Smooth muscle cell (in vitro differentiated cells): ENCODE results near the gene CCL5. TPM values are rescaled to one million over a fixed set of nuclear protein-coding genes. Genes with fewer than 3 reads are reported as not detected.

Source experiments
- DNase-seq: peaks from one replicate; lab custom pipeline; 2025; ENCODE audit not compliant: unreplicated experiment; lab: John Stamatoyannopoulos, UW
- H2AFZ ChIP-seq: fragments of 200-600 bp; sonication (generic); 2 replicates; pipeline ENCODE4 v1.6.0; 2016; ENCODE audit warnings: antibody characterized with exemption, low read depth, mild to moderate bottlenecking
- H3F3A ChIP-seq: fragments of 200-600 bp; sonication (generic); 2 replicates; pipeline ENCODE4 v1.6.0; 2017; ENCODE audit warnings: antibody characterized with exemption, low read depth
- H3K27ac ChIP-seq: fragments of 200-600 bp; sonication (generic); 2 replicates; pipeline ENCODE4 v1.5.1; 2016; ENCODE audit warnings: low read depth, mild to moderate bottlenecking
- H3K27me3 ChIP-seq: fragments of 200-600 bp; sonication (generic); 2 replicates; pipeline ENCODE4 v1.6.1; 2016; ENCODE audit warnings: low read depth, mild to moderate bottlenecking
- H3K36me3 ChIP-seq: fragments of 200-600 bp; sonication (generic); 2 replicates; pipeline ENCODE4 v1.5.1; 2016; ENCODE audit warnings: low read depth
- H3K4me1 ChIP-seq: fragments of 200-600 bp; sonication (generic); 2 replicates; pipeline ENCODE4 v1.5.1; 2016; ENCODE audit warnings: low read depth
- H3K4me2 ChIP-seq: fragments of 200-600 bp; sonication (generic); 2 replicates; pipeline ENCODE4 v1.6.0; 2016; ENCODE audit warnings: mild to moderate bottlenecking
- H3K4me3 ChIP-seq: fragments of 200-600 bp; sonication (generic); 2 replicates; pipeline ENCODE4 v1.5.1; 2016; ENCODE audit warnings: mild to moderate bottlenecking
- H3K79me2 ChIP-seq: fragments of 200-600 bp; sonication (generic); 2 replicates; pipeline ENCODE4 v1.6.0; 2016; ENCODE audit warnings: low read depth, mild to moderate bottlenecking
- H3K9ac ChIP-seq: fragments of 200-600 bp; sonication (generic); 2 replicates; pipeline ENCODE4 v1.6.0; 2016; ENCODE audit warnings: low read depth
- H3K9me3 ChIP-seq: fragments of 200-600 bp; sonication (generic); replicated peaks from 2 replicates; pipeline ENCODE4 v1.5.1; 2016; ENCODE audit warnings: low read depth
- H4K20me1 ChIP-seq: fragments of 200-600 bp; sonication (generic); 2 replicates; pipeline ENCODE4 v1.6.0; 2016; ENCODE audit warnings: low read depth
- WGBS: methylation state at CpG from one replicate; pipeline ENCODE4 v1.1.7; 2016; ENCODE audit warnings: low lambda C conversion rate; 5-methylcytosine and 5-hydroxymethylcytosine counted together
- polyA plus RNA-seq: library from polyadenylated mRNA; unstranded; fragments of >200 nt; fragmentation: Nextera tagmentation; extraction: Ambion mirVana; gene quantifications from 2 replicates; pipeline ENCODE4 v1.2.1, GENCODE V29; 2016
- total RNA-seq: library from RNA; depleted of rRNA; stranded (reverse); fragments of >200 nt; gene quantifications from 2 replicates; pipeline ENCODE4 v1.2.3, GENCODE V29; 2014
- TF ChIP-seq, protein P1 (sequence below): fragments of 200-600 bp; sonication (generic); IDR thresholded peaks from 2 replicates; pipeline ENCODE4 v1.5.1; 2017; ENCODE audit warnings: borderline replicate concordance, mild to moderate bottlenecking, antibody characterized with exemption; ENCODE audit not compliant: insufficient read depth, poor library complexity, severe bottlenecking

Gene CCL5
- total and polyA plus RNA-seq, 2 experiments from 2014 or later: 0.09 TPM; not detected in 1

GRCh38 chr17:35846055-35846809 lies 33.9 kb downstream of the CCL5 start:
- Histone ChIP-seq H3K9ac (no peak overlapping the region), H2AFZ (no peak overlapping the region), H3K4me3 (no peak overlapping the region), H3K36me3 (peaks cover 7% of the 10 kb centered on the region), H4K20me1 (peaks cover 51% of the 10 kb centered on the region), H3K27me3 (no peaks in the 10 kb centered on the region), H3F3A (peaks cover 19% of the 10 kb centered on the region), H3K4me1 (no peaks in the 10 kb centered on the region), H3K27ac (peak overlapping the region; percentile 44), H3K79me2 (peaks cover 5% of the 10 kb centered on the region), H3K4me2 (peak overlapping the region; percentile 35), H3K9me3 (no peaks in the 10 kb centered on the region)
- WGBS: 78% methylated on average over 3 of the region's 3 CpGs
- no peak for DNase-seq
- TF ChIP-seq, protein P1, sequence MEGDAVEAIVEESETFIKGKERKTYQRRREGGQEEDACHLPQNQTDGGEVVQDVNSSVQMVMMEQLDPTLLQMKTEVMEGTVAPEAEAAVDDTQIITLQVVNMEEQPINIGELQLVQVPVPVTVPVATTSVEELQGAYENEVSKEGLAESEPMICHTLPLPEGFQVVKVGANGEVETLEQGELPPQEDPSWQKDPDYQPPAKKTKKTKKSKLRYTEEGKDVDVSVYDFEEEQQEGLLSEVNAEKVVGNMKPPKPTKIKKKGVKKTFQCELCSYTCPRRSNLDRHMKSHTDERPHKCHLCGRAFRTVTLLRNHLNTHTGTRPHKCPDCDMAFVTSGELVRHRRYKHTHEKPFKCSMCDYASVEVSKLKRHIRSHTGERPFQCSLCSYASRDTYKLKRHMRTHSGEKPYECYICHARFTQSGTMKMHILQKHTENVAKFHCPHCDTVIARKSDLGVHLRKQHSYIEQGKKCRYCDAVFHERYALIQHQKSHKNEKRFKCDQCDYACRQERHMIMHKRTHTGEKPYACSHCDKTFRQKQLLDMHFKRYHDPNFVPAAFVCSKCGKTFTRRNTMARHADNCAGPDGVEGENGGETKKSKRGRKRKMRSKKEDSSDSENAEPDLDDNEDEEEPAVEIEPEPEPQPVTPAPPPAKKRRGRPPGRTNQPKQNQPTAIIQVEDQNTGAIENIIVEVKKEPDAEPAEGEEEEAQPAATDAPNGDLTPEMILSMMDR: no peak

- TF ChIP-seq, protein P1: no peak
- Histone ChIP-seq H2AFZ (no peak overlapping the region), H3K27ac (no peak overlapping the region), H4K20me1 (peaks cover 55% of the 10 kb centered on the region), H3K4me3 (no peak overlapping the region), H3K9ac (no peak overlapping the region), H3K4me2 (no peak overlapping the region), H3K79me2 (peaks cover 5% of the 10 kb centered on the region), H3K36me3 (peaks cover 12% of the 10 kb centered on the region), H3K4me1 (no peaks in the 10 kb centered on the region), H3F3A (peaks cover 19% of the 10 kb centered on the region), H3K9me3 (no peaks in the 10 kb centered on the region), H3K27me3 (no peaks in the 10 kb centered on the region)
- DNase-seq: no peak
- WGBS: 98% methylated on average over 18 of the region's 19 CpGs
Observed at GRCh38 chr17:35844547-35844946, 35.6 kb downstream of the CCL5 start.

DNA sequence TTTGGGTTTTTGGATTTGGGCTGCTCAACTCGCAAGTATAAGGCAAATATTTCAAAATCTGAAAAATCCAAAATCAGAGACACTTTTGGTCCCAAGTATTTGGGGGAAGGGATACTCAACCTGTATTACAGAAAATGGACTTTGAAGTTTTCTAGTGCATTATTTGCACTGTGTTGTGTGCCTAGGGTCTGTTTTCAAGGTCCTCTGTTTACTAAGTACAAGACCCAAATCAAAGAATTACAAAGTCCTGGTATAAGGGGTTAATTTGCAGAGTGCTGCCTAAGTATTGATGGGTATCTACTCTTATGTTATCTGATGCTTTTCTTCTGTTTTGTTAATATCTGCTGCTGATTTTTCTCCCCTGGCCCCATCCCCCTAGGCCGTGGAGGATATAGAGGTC lies 36.5 kb downstream of the CCL5 start:
- WGBS: 100% methylated on average over 2 of the region's 2 CpGs
- Histone ChIP-seq H3K9ac (no peak overlapping the region), H2AFZ (no peak overlapping the region), H3K36me3 (peaks cover 15% of the 10 kb centered on the region), H3K27me3 (no peaks in the 10 kb centered on the region), H3K27ac (no peak overlapping the region), H3K4me1 (no peaks in the 10 kb centered on the region), H3K4me2 (no peak overlapping the region), H3F3A (peaks cover 14% of the 10 kb centered on the region), H3K4me3 (no peak overlapping the region), H4K20me1 (peaks cover 48% of the 10 kb centered on the region), H3K79me2 (peaks cover 5% of the 10 kb centered on the region), H3K9me3 (no peaks in the 10 kb centered on the region)
- TF ChIP-seq, protein P1: no peak
- DNase-seq: no peak

- no peaks in the 10 kb centered on the region for H3K27me3 ChIP-seq
- peaks cover 6% of the 10 kb centered on the region for H3F3A ChIP-seq
- H3K27ac ChIP-seq: peak overlapping the region; percentile 49
- no peaks in the 10 kb centered on the region for H3K4me1 ChIP-seq
- no peak overlapping the region for H3K4me2 ChIP-seq
- peaks cover 5% of the 10 kb centered on the region for H3K79me2 ChIP-seq
- H3K36me3 ChIP-seq: peaks cover 27% of the 10 kb centered on the region
- H3K9ac ChIP-seq: no peak overlapping the region
- 98% methylated on average over 5 of the region's 5 CpGs for WGBS
- DNase-seq: no peak
- no peaks in the 10 kb centered on the region for H3K9me3 ChIP-seq
- peaks cover 48% of the 10 kb centered on the region for H4K20me1 ChIP-seq
- TF ChIP-seq, protein P1: no peak
- no peak overlapping the region for H2AFZ ChIP-seq
- H3K4me3 ChIP-seq: no peak overlapping the region
Observed at GRCh38 chr17:35842239-35842638, 37.9 kb downstream of the CCL5 start.
